IMR-90 (cell line): ENCODE measurements around the gene ACE2.

Experiments used
- BHLHE40 ChIP-seq: fragments of 150-350 bp; IDR thresholded peaks from 2 replicates; pipeline ENCODE4 v1.6.1; 2016; ENCODE audit warnings: mild to moderate bottlenecking, low read depth, low read length
- CEBPB ChIP-seq: IDR thresholded peaks from 2 replicates; pipeline ENCODE4 v1.6.1; 2012; ENCODE audit warnings: low read depth, low read length, improper control_type of control experiment
- CHD1 ChIP-seq: IDR thresholded peaks from 2 replicates; pipeline ENCODE4 v1.6.1; 2012; ENCODE audit warnings: low read depth, low read length, improper control_type of control experiment
- CTCF ChIP-seq: conservative IDR thresholded peaks from 2 replicates; pipeline ENCODE4 v1.5.1; 2012; ENCODE audit warnings: mild to moderate bottlenecking, low read depth, low read length, improper control_type of control experiment
- MAFK ChIP-seq: IDR thresholded peaks from 2 replicates; pipeline ENCODE4 v1.6.1; 2012; ENCODE audit warnings: low read depth, low read length, improper control_type of control experiment
- MXI1 ChIP-seq: IDR thresholded peaks from 2 replicates; pipeline ENCODE4 v1.6.1; 2012; ENCODE audit warnings: low read depth, mild to moderate bottlenecking, low read length, moderate library complexity, borderline replicate concordance
- NFE2L2 ChIP-seq: fragments of 150-350 bp; IDR thresholded peaks from 2 replicates; pipeline ENCODE4 v1.6.1; 2016; ENCODE audit warnings: low read depth, mild to moderate bottlenecking, low read length
- POLR2A ChIP-seq: IDR thresholded peaks from 2 replicates; pipeline ENCODE4 v1.6.1; 2012; ENCODE audit warnings: mild to moderate bottlenecking, low read depth, low read length
- RAD21 ChIP-seq: IDR thresholded peaks from 2 replicates; pipeline ENCODE4 v1.6.1; 2012; ENCODE audit warnings: low read length, improper control_type of control experiment
- RCOR1 ChIP-seq: IDR thresholded peaks from 2 replicates; pipeline ENCODE4 v1.6.1; 2012; ENCODE audit warnings: mild to moderate bottlenecking, low read length, improper control_type of control experiment; ENCODE audit not compliant: insufficient replicate concordance
- RFX5 ChIP-seq: IDR thresholded peaks from 2 replicates; pipeline ENCODE4 v1.8.0; 2012; ENCODE audit warnings: low read depth, mild to moderate bottlenecking, low read length, moderate library complexity
- TF ChIP-seq, protein P1 (sequence below): fragments of 150-350 bp; IDR thresholded peaks from 2 replicates; pipeline ENCODE4 v1.6.1; 2016; ENCODE audit warnings: low read depth, mild to moderate bottlenecking, low read length, moderate library complexity, borderline replicate concordance
- TF ChIP-seq, protein P2 (sequence below): fragments of 150-350 bp; IDR thresholded peaks from 2 replicates; pipeline ENCODE4 v1.6.1; 2017; ENCODE audit warnings: mild to moderate bottlenecking, antibody characterized with exemption, low read length, low read depth

GRCh38 chrX:15600745-15601144 is at the start of gene ACE2:
- TF ChIP-seq CTCF (no peak), CEBPB (no peak), POLR2A (no peak), RCOR1 (no peak), RFX5 (no peak), BHLHE40 (no peak), RAD21 (no peak), CHD1 (no peak), NFE2L2 (no peak), MAFK (no peak), MXI1 (no peak)
- TF ChIP-seq, protein P1, sequence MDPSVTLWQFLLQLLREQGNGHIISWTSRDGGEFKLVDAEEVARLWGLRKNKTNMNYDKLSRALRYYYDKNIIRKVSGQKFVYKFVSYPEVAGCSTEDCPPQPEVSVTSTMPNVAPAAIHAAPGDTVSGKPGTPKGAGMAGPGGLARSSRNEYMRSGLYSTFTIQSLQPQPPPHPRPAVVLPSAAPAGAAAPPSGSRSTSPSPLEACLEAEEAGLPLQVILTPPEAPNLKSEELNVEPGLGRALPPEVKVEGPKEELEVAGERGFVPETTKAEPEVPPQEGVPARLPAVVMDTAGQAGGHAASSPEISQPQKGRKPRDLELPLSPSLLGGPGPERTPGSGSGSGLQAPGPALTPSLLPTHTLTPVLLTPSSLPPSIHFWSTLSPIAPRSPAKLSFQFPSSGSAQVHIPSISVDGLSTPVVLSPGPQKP, result no peak
- TF ChIP-seq, protein P2, sequence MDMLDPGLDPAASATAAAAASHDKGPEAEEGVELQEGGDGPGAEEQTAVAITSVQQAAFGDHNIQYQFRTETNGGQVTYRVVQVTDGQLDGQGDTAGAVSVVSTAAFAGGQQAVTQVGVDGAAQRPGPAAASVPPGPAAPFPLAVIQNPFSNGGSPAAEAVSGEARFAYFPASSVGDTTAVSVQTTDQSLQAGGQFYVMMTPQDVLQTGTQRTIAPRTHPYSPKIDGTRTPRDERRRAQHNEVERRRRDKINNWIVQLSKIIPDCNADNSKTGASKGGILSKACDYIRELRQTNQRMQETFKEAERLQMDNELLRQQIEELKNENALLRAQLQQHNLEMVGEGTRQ, result no peak
